ENCODE results near the gene INSIG1.

DNA sequence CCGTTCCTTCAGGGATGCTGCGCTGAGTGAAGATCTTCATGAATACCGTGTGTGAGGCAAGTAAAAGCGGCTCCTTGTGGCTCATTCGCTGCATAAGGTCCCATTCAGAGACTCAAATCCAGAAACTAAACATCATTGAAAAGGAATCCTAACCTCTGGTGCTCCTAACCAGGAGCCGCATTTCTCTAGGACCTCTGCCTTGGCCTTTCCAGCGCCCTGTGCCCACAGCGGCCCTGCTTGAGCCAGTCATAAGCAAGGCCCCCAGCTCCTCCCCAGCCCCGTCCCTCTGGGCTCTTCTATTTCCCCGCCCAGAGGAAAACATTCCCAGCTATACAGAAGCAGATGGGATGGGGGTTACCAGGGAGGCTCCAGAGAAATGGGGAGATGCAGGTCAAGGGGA lies 42.6 kb upstream of the INSIG1 start:
- TF ChIP-seq, protein P1, sequence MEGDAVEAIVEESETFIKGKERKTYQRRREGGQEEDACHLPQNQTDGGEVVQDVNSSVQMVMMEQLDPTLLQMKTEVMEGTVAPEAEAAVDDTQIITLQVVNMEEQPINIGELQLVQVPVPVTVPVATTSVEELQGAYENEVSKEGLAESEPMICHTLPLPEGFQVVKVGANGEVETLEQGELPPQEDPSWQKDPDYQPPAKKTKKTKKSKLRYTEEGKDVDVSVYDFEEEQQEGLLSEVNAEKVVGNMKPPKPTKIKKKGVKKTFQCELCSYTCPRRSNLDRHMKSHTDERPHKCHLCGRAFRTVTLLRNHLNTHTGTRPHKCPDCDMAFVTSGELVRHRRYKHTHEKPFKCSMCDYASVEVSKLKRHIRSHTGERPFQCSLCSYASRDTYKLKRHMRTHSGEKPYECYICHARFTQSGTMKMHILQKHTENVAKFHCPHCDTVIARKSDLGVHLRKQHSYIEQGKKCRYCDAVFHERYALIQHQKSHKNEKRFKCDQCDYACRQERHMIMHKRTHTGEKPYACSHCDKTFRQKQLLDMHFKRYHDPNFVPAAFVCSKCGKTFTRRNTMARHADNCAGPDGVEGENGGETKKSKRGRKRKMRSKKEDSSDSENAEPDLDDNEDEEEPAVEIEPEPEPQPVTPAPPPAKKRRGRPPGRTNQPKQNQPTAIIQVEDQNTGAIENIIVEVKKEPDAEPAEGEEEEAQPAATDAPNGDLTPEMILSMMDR (IDR thresholded peaks at IDR 0.05; ENCODE audit: low read depth, low read length, missing input control): no peak
- TF ChIP-seq, protein P2, sequence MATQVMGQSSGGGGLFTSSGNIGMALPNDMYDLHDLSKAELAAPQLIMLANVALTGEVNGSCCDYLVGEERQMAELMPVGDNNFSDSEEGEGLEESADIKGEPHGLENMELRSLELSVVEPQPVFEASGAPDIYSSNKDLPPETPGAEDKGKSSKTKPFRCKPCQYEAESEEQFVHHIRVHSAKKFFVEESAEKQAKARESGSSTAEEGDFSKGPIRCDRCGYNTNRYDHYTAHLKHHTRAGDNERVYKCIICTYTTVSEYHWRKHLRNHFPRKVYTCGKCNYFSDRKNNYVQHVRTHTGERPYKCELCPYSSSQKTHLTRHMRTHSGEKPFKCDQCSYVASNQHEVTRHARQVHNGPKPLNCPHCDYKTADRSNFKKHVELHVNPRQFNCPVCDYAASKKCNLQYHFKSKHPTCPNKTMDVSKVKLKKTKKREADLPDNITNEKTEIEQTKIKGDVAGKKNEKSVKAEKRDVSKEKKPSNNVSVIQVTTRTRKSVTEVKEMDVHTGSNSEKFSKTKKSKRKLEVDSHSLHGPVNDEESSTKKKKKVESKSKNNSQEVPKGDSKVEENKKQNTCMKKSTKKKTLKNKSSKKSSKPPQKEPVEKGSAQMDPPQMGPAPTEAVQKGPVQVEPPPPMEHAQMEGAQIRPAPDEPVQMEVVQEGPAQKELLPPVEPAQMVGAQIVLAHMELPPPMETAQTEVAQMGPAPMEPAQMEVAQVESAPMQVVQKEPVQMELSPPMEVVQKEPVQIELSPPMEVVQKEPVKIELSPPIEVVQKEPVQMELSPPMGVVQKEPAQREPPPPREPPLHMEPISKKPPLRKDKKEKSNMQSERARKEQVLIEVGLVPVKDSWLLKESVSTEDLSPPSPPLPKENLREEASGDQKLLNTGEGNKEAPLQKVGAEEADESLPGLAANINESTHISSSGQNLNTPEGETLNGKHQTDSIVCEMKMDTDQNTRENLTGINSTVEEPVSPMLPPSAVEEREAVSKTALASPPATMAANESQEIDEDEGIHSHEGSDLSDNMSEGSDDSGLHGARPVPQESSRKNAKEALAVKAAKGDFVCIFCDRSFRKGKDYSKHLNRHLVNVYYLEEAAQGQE (IDR thresholded peaks at IDR 0.05): no peak
- TF ChIP-seq SP1 (IDR thresholded peaks at IDR 0.05): no peak
- no peak for TF ChIP-seq JUND (IDR thresholded peaks at IDR 0.05)
- no peak for TF ChIP-seq YY1 (IDR thresholded peaks at IDR 0.05)
- no peak for TF ChIP-seq GABPA (IDR thresholded peaks at IDR 0.05 in 1 of 2, conservative IDR thresholded peaks at IDR 0.05 in 1 of 2)
- TF ChIP-seq, protein P3, sequence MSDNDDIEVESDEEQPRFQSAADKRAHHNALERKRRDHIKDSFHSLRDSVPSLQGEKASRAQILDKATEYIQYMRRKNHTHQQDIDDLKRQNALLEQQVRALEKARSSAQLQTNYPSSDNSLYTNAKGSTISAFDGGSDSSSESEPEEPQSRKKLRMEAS (IDR thresholded peaks at IDR 0.05): no peak
- TF ChIP-seq EGR1 (IDR thresholded peaks at IDR 0.05; ENCODE audit: low read depth in 2 of 2): no peak
- TF ChIP-seq RAD21 (IDR thresholded peaks at IDR 0.05): no peak

Measured in liver (tissue), 3 donors.